Upper lobe of left lung (tissue), 6 donors: ENCODE results near the gene MAB21L3. TPM values are rescaled to one million over a fixed set of nuclear protein-coding genes. Genes with fewer than 3 reads are reported as not detected.

Experiments
- ATAC-seq, 2 donors: fragments of 200-7000 bp; cut with Tn5 transposase; one replicate each; pipeline ENCODE4 v1.9.1; 2022; ENCODE audit warnings: mild to moderate bottlenecking in 2 of 2, moderate library complexity in 2 of 2; ENCODE audit not compliant: low FRiP score in 2 of 2
- DNase-seq, 2 donors: peaks; one replicate each; pipeline ENCODE4 v3.0.0-alpha.2; 2019 to 2020
- H3K27ac ChIP-seq, 4 donors: fragments of 200-600 bp; sonication (generic); one replicate each; pipeline ENCODE4 v1.5.1; 2016 to 2019
- H3K27me3 ChIP-seq, 4 donors: fragments of 200-600 bp; sonication (generic); one replicate each; pipeline ENCODE4 v1.5.1; 2017 to 2019
- H3K36me3 ChIP-seq, 4 donors: fragments of 200-600 bp; sonication (generic); one replicate each; pipeline ENCODE4 v1.5.1; 2016 to 2019
- H3K4me1 ChIP-seq, 4 donors: fragments of 200-600 bp; sonication (generic); one replicate each; pipeline ENCODE4 v1.5.1; 2018 to 2019
- H3K4me3 ChIP-seq, 4 donors: fragments of 200-600 bp; sonication (generic); one replicate each; pipeline ENCODE4 v1.5.1; 2017 to 2019; ENCODE audit warnings: mild to moderate bottlenecking in 2 of 4, moderate library complexity in 1 of 4
- H3K9me3 ChIP-seq, 4 donors: fragments of 200-600 bp; sonication (generic); one replicate each; pipeline ENCODE4 v1.5.1; 2018 to 2019
- CTCF ChIP-seq, 6 experiments: fragments of 450-650 bp in 4 of 6; fragments of 200-600 bp in 2 of 6; sonication (generic) in 2 of 6; IDR thresholded peaks; one replicate each; pipeline ENCODE4 v1.5.1; 2016 to 2019; ENCODE audit warnings: antibody characterized with exemption in 6 of 6
- EP300 ChIP-seq, 4 donors: sonication (generic); formaldehyde crosslinking; IDR thresholded peaks; one replicate each; pipeline ENCODE4 v1.5.1; 2017; ENCODE audit warnings: antibody characterized with exemption in 4 of 4, control low read depth in 2 of 4
- POLR2A ChIP-seq, 4 donors: fragments of 450-650 bp; IDR thresholded peaks; one replicate each; pipeline ENCODE4 v1.5.1; 2016 to 2017; ENCODE audit warnings: antibody characterized with exemption in 4 of 4, mild to moderate bottlenecking in 2 of 4
- POLR2AphosphoS5 ChIP-seq, 2 donors: sonication (generic); formaldehyde crosslinking; IDR thresholded peaks; one replicate each; pipeline ENCODE4 v1.5.1; 2017; ENCODE audit warnings: antibody characterized with exemption in 2 of 2
- WGBS, 2 donors: methylation state at CpG; one replicate each; pipeline ENCODE4 v1.1.5; 2017 to 2018; 5-methylcytosine and 5-hydroxymethylcytosine counted together
- total RNA-seq, 6 donors: library from RNA; depleted of rRNA in 4 of 6; stranded (reverse); fragments of >200 nt in 4 of 6; gene quantifications; one replicate each; pipeline versions ENCODE4 v1.1.0 to v1.2.1, GENCODE V29; 2016 to 2021
- donor health status: DM: no; HTN: no; CAD: no; lungs with moderate emphysema.
- donor health status: DM: no; HTN: yes; CAD: no; lungs with severe emphysema.

Gene MAB21L3
- total RNA-seq, 6 donors from 2014 or later = 0.30 to 4.2 (median 1.2) TPM

- no peak for DNase-seq
- TF ChIP-seq EP300 (IDR thresholded peaks at IDR 0.05) = no peak
- TF ChIP-seq POLR2A (IDR thresholded peaks at IDR 0.05) = no peak
- TF ChIP-seq POLR2AphosphoS5 (IDR thresholded peaks at IDR 0.05) = no peak
- TF ChIP-seq CTCF (IDR thresholded peaks at IDR 0.05) = no peak
- H3K9me3 ChIP-seq = peaks cover 0 to 13% (median 4%) of the 10 kb centered on the region in 4 donors
- no peak for ATAC-seq
- no peaks in the 10 kb centered on the region for H3K36me3 ChIP-seq
- no peaks in the 10 kb centered on the region for H3K4me1 ChIP-seq
- no peaks in the 10 kb centered on the region for H3K27me3 ChIP-seq
- no peak overlapping the region for H3K27ac ChIP-seq
- H3K4me3 ChIP-seq = no peak overlapping the region
Measured at GRCh38 chr1:116087628-116088027, 23.6 kb upstream of the MAB21L3 start.

- peaks cover 0 to 13% (median 9%) of the 10 kb centered on the region in 4 donors for H3K9me3 ChIP-seq
- no peaks in the 10 kb centered on the region for H3K36me3 ChIP-seq
- no peaks in the 10 kb centered on the region for H3K27me3 ChIP-seq
- 88 to 100% methylated on average over 1 of the region's 1 CpG for WGBS, 2 donors
- TF ChIP-seq CTCF (IDR thresholded peaks at IDR 0.05) (no peak), POLR2A (IDR thresholded peaks at IDR 0.05) (no peak), POLR2AphosphoS5 (IDR thresholded peaks at IDR 0.05) (no peak), EP300 (IDR thresholded peaks at IDR 0.05) (no peak)
- H3K4me3 ChIP-seq = no peak overlapping the region
- ATAC-seq (no peak), DNase-seq (no peak)
- no peak overlapping the region for H3K27ac ChIP-seq
- H3K4me1 ChIP-seq = no peaks in the 10 kb centered on the region
Measured at GRCh38 chr1:116089870-116090269, 21.3 kb upstream of the MAB21L3 start.

- 75 to 87% methylated on average over 1 of the region's 1 CpG for WGBS, 2 donors
- TF ChIP-seq POLR2A (IDR thresholded peaks at IDR 0.05) (no peak), POLR2AphosphoS5 (IDR thresholded peaks at IDR 0.05) (no peak), EP300 (IDR thresholded peaks at IDR 0.05) (no peak), CTCF (IDR thresholded peaks at IDR 0.05) (no peak)
- H3K36me3 ChIP-seq = no peaks in the 10 kb centered on the region
- no peak overlapping the region for H3K27ac ChIP-seq
- H3K4me1 ChIP-seq = no peaks in the 10 kb centered on the region
- ATAC-seq (no peak), DNase-seq (no peak)
- no peaks in the 10 kb centered on the region for H3K27me3 ChIP-seq
- H3K4me3 ChIP-seq = no peak overlapping the region
- peaks cover 3 to 17% (median 13%) of the 10 kb centered on the region in 4 donors for H3K9me3 ChIP-seq
Measured at GRCh38 chr1:116091083-116091482, 20.1 kb upstream of the MAB21L3 start.

GRCh38 chr1:116092752-116093489 is 18.3 kb upstream of the MAB21L3 start:
- DNase-seq (no peak), ATAC-seq (no peak)
- H3K27ac ChIP-seq = no peak overlapping the region
- no peaks in the 10 kb centered on the region for H3K4me1 ChIP-seq
- no peaks in the 10 kb centered on the region for H3K27me3 ChIP-seq
- no peaks in the 10 kb centered on the region for H3K36me3 ChIP-seq
- WGBS, 2 donors = 58 to 61% methylated on average over 3 of the region's 3 CpGs
- peaks cover 3 to 17% (median 13%) of the 10 kb centered on the region in 4 donors for H3K9me3 ChIP-seq
- no peak for TF ChIP-seq CTCF (IDR thresholded peaks at IDR 0.05)
- no peak for TF ChIP-seq POLR2A (IDR thresholded peaks at IDR 0.05)
- TF ChIP-seq EP300 (IDR thresholded peaks at IDR 0.05) = no peak
- no peak for TF ChIP-seq POLR2AphosphoS5 (IDR thresholded peaks at IDR 0.05)
- no peak overlapping the region for H3K4me3 ChIP-seq

- no peak overlapping the region for H3K4me3 ChIP-seq
- TF ChIP-seq POLR2AphosphoS5 (IDR thresholded peaks at IDR 0.05) = no peak
- TF ChIP-seq POLR2A (IDR thresholded peaks at IDR 0.05) = no peak
- no peak for TF ChIP-seq CTCF (IDR thresholded peaks at IDR 0.05)
- no peak for TF ChIP-seq EP300 (IDR thresholded peaks at IDR 0.05)
- H3K36me3 ChIP-seq = no peaks in the 10 kb centered on the region
- peaks cover 3 to 12% (median 7%) of the 10 kb centered on the region in 4 donors for H3K9me3 ChIP-seq
- H3K27ac ChIP-seq = no peak overlapping the region
- H3K27me3 ChIP-seq = no peaks in the 10 kb centered on the region
- no peaks in the 10 kb centered on the region for H3K4me1 ChIP-seq
- ATAC-seq (no peak), DNase-seq (no peak)
Measured at GRCh38 chr1:116095027-116095426, 16.2 kb upstream of the MAB21L3 start.
